ENCODE measurements around the gene TGFBR2.

TGFBR2 gene

DNA sequence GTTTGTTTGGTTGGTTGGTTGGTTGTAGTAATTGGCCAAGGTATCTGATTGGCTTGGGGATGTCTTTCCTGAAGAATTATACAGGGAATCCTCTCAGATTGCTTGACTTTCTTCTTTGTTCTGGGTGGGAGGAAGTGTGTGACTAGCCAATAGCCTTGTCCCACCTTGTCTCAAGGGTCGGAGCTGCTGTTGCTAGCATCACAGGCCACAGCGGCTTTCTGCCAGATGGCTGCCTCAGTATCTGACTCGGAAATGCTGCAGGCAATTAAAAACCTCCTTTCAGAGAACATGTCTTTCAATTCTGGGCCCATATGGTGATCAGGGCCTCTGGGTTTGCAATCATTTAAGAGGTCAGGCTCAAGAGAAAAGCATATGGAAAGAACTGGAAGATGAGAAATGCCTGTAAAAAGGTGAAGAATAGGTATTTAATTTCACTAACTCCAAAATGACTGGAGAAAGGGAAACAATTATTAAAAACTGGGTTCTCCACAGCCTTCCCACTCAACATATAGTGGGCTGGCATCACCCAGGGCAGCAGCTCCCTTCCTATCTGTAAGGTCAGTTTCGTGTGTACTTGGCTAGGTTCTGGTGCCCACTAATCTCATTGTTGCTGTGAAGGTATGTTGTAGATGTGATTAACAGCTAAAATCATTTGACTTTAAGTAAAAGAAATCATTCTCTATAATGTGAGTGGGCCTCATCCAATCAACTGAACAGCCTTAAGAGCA is 32.4 kb downstream of the TGFBR2 start:
- DNase-seq: no peak

DNA sequence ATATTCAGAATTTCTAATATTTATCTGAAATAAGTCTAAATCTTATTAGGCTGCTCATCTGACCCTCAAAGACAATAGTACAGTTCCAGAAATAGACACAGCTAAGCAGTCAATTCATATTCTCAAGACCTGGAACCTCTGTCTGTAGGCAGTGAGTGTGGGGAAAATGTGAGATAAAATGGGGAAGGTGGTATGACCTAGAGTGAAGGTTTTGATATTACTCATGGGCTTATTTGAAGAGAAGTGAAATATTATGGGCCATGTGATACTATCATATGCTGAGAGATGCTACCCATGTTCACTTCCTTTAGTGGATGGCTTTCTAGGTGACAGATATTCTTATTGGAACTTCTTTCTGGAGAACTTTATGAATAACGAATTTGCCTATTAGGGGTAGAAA is 33.5 kb downstream of the TGFBR2 start:
- DNase-seq: no peak

DNA sequence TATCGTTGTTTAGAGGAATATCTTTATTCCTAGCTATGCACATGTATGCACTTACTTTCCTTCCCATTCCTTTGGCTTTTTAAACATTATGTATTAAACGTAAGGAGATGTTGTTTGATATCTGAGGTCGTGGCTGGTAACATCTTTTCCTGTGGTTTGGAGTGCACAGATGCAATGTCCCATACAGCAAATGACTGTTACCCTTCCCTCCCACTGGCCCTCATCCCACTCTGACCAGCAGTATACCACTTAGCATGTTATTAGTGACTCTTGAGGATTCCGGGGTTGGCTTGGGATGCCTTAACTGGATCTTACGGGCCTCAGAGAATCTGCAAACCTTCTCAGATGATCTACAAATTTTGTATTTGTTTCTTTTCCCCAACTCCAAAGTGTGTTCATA is 34.5 kb downstream of the TGFBR2 start:
- no peak for DNase-seq

DNA sequence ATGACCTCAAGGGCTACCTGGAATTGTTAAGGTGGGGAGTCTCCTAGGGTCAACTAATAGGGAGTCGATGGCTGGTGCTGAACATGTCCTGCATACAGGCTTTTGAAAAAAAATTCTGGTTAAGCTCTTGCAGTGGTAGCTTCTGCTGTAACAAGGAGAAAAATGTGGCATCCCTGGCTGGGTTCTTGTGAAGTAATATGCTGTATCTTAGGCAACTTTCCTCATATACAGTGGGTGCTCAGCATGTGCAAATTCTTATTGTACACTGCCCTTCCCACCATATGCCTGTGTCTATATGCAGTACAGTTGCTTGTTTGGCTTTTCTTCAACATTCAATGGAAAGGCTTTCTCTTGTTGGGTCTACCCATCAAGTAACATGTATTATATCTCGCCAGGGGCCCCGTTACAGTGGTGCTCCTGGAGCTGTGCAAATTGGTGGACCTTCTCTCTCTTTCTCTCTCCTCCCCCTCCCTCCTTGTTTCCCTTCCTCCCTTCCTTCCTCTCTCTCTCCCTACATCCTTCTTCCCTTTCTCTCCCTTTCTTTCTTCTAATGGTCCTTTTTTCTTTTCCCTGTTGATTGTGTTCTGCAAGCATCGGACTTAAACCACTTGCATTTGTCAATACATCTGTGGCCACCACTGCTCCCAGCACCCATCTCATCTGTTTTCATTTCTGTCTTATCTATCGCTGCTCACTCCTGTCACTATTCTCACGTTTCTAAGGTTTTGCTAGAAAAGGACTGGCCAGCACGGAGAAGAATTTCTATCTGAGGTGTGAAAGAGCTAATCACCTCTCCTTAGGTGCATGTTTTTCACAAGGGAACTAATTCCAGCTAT is 35.2 kb downstream of the TGFBR2 start:
- DNase-seq: no peak

DNA sequence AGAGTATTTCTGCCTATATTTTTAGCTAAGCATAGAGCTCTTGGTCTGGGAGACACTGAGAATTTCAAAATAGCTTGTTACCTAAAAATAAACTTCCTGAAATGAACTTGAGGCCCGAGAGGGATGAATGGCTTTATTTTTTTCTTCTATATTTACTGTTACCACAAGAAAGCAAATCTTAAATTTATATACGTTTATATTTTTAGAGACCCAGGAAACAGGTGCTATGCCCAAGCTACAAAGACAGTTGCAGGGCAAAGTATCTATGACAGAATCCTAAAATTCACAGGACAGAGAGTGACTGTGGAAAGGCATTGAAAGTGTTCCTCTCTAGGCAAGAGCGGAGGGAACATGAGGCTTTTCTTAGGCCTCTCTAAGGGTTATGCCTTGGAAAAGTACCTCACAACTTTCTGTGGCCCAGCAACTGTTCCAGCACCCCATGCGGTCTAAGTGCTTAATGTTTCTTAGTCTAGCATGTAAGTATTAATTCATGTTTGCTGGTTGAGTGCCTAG is 36.5 kb downstream of the TGFBR2 start:
- no peak for DNase-seq

DNA sequence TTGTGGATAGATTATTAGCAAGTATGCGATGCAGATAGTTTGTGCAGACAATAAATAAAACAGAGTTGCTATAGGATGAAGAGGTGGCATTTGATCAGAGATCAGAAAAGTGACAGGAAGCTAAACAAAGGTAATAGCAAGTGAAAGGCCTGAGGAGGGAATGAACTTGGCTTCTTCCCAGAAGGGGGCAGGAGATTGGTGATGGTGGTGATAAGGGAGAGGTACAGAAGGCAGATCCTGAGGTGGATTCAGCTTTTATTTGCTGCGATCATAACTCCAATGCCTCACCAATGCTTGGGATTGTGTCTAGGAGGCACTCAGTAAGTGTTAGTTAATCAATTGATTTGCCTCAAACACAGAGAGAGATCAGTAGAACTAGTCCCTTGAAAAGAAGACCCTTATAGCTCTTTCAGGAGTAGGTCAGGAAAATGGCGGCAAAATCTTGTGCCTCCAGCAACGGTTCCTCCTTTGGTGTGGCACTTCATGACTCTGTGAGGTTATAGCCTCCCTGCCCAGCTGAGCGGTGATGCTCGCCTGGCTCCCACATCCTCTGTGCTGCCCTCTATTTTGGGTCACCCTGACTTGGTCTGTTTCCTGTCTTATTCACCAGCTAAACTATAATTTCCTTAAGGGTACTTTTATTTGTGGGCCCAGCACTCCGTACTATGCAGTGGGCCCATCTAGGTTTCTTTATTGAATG is 37.5 kb downstream of the TGFBR2 start:
- DNase-seq: peak; percentile 61

DNA sequence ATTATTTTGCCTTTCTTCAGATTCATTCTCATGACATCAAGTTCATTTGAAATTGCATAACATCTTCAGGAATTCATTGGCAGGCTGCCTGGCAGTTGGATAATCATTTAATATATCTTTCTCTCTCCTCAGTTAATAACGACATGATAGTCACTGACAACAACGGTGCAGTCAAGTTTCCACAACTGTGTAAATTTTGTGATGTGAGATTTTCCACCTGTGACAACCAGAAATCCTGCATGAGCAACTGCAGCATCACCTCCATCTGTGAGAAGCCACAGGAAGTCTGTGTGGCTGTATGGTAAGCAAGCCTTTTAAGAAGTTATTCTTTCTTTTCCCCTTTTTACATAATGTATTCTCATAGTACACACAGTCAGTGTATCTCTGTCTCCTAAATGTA is 38.2 kb downstream of the TGFBR2 start:
- DNase-seq: peak; percentile 51

DNA sequence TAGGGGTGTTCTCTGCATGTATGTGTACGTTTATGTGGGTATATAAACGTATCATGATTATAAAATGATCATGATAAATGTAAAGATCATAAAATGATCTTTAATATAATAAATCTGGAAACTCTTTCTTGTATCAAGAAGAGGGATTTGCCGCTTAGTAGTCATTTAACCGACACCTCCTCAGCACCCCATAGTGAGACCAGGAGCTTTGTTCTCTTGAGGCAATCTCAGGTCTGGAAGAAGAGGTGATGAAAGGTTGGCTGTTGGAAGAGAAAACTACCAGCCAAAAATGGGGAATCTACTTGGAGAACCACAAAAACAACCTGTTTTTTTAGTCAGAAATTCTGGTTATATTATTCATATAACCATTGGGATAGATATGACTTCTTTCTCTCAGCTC is 38.7 kb downstream of the TGFBR2 start:
- DNase-seq: no peak

DNA sequence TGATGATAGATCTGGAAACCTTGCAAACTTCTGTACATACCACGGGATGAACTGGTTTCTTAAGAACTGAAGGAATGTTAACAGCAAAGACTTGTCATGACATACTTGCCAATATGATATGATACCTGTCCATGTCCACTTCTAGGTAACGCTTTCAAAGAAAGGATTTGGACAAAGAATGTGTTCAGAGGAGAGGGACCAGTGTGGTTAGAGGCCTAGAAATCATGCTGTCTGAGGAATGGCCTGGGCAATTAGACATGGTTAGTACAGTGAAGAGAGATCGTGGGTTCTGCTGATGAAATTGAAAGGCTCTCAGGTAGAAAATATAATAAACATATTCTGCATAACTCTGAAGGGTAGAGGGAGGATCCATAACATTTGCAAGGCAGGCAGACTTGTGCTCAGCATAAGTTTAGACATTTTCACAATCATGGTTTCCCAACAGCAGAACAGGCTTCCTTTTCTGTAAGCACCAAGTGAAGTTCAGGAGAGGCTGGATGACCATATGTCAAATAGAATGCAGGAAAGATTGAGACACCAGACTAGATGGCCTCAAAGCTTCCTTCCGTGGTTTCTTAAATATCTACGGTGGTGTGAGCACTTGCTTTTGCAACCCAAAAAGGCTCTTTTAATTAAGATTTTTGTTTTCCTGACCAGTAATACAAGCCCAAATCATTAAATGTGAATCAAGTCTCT is 39.9 kb downstream of the TGFBR2 start:
- DNase-seq: no peak

DNA sequence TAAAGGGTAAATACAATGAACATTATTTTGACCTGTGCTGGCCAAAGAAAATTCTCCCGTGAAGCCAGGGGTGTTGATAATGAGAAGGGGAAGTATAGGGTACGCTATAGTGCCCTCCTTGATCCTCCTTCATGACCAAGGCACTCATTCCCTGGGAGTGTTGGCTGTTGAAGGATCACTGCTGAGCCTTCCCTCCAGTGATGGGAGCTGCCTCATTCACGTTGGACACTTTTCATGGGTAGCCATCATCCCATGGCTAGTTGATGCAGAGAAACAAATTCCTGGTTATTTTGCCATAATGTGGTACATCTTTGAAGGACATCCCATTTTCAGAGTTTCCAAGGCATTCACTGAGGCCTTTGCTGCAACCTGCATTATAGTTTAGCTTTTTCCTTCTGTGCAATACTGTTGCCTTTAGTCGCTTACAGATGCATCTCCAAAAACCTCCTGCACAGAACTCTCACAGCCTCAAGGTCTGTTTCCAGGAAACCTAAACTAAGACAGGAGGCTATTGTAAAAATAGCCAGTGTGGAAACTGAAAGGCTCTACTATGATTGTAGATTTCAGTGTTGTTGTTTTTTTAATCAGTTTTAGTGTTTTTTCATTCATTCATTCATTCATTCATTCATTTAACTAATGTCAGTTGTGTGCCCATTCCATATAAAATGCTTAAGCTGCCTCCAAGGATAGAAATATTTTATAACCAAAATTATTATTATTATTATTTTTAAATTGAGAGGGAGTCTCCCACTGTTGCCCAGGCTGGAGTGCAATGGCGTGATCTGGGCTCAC is 40.8 kb downstream of the TGFBR2 start:
- no peak for DNase-seq

DNA sequence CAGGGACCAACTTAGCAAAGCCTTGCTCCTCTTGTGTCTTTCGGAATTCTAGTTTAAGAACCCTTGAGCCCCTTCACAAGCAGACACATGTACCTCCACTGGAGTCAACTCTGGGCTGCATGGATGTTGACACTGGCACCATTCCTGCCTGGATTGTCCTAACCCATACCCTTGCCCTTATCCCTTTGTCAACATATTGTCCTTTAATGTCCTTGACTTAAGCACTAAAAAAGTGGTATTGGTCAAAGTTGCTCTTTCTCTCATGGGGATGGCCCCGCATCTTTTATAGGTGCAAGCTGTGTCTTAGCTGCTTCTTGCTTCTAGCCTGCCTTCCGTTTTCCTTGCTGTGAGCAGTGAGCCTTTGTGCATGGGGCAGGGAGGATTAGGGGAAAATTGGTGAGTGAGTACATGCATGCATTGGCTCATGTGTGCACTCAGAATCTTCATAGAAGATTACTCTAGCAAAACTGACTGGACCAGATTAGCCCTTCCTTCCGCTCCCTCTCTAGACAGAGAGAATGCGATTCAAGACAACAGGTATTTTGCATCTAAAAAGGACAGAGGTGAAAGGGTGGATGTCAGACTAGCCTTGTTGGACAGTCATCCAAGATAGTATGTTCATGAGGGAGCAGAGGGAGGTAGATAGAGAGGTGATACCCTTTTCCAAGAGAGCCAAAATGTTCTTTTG is 42.4 kb downstream of the TGFBR2 start:
- no peak for DNase-seq

DNA sequence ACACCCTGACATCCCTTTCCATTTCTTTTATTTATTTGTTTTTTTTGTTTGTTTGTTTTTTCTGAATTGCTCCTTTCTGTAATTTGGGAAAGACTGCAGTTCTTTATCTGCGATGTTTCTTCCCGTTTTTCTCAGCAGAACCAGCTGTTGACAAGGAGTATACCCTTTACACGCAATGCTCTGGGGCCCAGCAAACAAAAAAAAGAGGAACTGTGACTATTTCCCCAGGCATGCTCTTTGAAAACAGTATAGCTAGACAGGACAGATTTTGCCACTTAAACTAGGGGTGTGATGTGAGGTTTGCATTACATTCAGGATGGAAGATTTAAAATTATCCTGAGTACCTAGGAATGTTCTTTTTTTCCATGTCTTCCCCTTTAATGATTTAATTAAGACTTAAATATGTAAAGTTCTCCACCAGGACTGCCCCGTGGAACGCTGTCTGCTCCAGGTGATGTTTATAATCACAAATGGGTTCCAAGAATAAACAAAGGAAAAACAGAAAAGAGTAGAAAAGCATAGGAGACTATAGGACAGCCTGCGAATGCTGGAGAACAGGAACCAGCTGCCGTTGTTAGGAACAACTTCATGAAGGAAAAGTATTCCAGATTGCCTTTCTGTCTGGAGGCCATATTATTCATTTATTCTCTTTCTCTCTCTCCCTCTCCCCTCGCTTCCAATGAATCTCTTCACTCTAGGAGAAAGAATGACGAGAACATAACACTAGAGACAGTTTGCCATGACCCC is 43.3 kb downstream of the TGFBR2 start:
- DNase-seq: no peak

DNA sequence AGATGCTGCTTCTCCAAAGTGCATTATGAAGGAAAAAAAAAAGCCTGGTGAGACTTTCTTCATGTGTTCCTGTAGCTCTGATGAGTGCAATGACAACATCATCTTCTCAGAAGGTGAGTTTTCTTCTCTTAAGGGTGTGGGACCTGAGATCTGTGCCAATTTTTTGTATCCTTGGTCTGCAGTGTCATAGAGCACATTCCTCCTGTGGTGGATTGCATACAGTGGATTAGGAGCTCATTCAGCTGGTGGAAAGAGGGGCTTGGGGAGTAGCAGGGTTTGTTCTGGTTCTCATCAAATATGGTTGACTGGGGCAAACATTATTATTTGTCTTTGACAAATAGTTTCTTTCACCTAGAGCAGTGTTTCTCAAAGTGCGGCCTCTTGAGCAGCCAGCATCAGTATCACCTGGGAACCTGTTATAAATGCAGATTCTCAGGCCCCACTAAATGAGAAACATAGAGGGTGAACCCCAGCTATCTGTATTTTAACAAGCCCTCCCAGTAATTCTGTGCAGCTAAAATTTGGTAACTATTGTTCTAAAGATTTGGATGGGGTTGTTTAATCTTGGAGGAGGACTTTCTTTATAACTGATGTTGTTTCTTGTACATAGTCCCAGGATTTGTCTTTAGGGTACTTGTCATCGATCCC is 44.1 kb downstream of the TGFBR2 start:
- DNase-seq: no peak

DNA sequence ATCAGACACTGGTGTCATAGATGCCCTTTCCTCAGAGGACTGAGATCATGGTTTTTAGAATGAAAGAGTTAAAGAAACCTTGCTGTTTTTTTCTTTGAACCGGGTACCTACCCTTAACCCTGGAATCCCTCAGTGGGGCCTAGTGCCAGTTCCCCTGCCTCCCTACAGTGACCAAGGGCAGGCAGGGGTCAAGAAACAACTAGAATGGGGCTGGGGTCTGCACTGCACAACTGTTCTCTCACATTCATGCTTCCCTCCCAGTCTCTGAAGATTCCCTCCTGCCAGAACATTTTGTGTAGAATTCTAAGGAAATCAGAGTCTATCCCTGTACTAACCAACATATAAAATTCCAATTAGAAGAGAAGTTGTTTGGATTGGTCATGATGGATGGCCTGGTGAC is 47.9 kb downstream of the TGFBR2 start:
- no peak for DNase-seq

DNA sequence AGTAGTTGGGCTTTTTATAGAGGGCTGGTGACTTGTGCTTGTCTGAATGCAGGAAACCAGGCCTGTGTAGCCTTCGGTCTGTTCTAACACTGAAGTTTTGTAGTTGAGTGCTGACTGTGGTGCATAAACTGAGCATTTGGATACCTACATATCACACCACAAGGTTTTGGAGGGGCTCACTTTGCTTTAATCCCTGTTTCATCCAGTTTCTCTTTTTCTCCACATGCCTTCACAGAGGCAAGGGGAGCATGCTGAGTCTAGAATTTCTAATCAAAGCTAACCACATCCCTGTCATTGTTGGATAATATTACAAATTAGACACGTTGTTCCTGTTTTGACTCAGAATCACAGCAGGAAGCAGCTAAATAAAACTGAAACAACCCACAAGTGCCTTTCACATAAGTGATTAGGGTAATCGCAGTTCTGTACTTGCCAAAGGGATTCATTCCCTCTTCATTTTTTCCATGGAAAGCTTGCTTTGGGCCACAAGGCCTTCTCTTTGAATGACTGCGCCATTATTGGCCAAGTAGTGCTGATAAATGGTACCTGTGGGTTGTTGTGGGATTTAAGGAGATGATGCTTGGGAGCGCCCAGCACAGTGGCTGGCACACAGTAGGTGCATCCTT is 48.9 kb downstream of the TGFBR2 start:
- no peak for DNase-seq

DNA sequence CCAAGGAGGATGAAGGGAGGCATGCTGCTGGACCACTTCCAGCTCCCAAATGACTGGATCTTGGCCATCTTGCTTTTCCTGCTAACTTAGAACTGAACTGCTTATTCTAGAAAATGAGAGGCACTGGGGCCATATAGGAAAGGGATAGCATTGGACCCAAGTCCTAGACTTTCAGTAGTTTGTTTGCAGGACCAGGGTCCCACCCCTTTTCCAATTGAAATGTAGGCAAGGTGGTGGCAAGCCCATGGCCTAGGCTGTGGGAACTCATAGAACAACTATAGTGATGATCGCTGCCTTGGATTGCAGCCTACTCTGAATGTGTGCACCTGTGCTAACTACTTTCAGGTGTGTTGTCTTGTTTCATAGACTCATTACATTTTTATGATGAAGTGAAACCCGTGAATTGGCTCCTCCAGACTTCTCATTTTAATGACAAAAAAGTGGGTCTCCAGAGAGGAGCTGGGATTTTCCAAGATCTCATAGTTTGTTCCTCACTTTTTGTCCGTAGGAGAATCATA is 50.3 kb downstream of the TGFBR2 start:
- DNase-seq: no peak

DNA sequence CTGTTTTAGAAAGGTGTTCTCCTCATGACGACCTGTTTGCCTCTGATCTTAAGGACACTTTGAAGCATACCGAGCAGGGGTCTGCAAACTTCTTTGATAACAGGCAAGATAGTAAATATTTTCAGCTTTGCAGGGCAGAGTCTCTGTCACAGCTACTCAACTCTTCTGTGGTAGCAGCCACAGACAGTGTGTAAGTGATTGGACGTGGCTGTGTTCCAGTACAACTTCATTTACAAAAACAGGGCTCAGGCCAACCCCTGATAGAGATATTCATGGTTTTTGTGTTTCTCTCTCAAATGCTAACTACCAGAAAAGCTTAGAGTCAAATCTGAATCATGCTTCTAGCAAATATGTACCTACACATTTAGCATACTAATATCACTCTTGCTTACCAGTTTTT is 51.5 kb downstream of the TGFBR2 start:
- peak; percentile 49 for DNase-seq

DNA sequence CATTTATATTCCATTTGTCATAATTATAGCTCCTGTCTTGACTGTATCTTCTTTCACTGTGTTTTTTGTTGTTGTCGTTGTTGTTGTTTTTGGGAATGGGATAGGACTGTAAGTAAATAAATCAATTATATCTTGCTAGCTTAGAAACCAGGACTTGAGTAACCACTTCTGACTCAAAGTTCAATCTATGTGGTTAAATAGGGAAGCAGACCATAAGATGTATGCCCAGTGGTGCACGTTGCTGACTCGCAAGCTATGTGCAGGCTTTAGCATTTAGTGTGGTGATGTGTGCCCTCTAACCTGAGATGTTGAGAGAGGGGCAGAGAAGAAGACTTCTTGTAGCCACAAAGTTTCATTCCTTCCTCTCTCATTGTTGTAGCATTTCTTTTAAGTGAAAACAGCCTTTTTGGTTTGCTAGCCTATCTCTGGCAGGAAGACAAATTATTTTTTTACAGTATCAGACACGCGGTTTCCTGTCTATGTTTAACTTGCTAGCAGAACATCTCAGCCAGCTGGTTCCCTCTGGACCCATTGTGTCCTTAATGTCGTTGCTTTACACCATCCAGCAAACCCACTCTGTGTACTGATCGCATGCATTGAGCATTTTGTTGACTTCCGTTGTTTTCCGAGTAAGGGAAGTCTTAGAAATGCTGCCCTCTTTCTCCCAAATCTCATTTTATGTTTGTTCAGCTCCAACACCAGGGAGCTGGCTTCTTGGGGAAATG is 52.1 kb downstream of the TGFBR2 start:
- DNase-seq: peak; percentile 34

Measured in CD4-positive, alpha-beta T cell treated with Interferon gamma for 1 hour (primary cell).